Measurements from ENCODE around the gene NUDT9.

Gene NUDT9

GRCh38 chr4:87451537-87451936 is 29.2 kb downstream of the NUDT9 start:
- TF ChIP-seq EZH2phosphoT487 (IDR thresholded peaks at IDR 0.05; ENCODE audit: borderline replicate concordance, low read length) (no peak), CTCF (IDR thresholded peaks at IDR 0.05; ENCODE audit: low read depth, low read length, poor library complexity, severe bottlenecking) (no peak)
- Histone ChIP-seq H3K36me3 (ENCODE audit: control insufficient read depth, low read length) (peaks cover 32% of the 10 kb centered on the region), H3K27ac (ENCODE audit: low read depth, low read length) (no peak overlapping the region), H3K9me3 (ENCODE audit: control insufficient read depth, insufficient read depth, low read length) (no peaks in the 10 kb centered on the region), H3K4me1 (ENCODE audit: control insufficient read depth, low read length) (no peaks in the 10 kb centered on the region), H4K20me1 (ENCODE audit: control insufficient read depth, insufficient read depth, low read depth, low read length) (no peaks in the 10 kb centered on the region), H3K4me3 (ENCODE audit: low read length) (no peak overlapping the region), H3K4me2 (ENCODE audit: low read length) (no peak overlapping the region), H3K79me2 (ENCODE audit: control insufficient read depth, low read length) (no peaks in the 10 kb centered on the region), H3K27me3 (ENCODE audit: control insufficient read depth, low read length) (no peaks in the 10 kb centered on the region), H3F3A (ENCODE audit: control insufficient read depth, insufficient read depth) (no peaks in the 10 kb centered on the region), H3K9me2 (replicated peaks; ENCODE audit: control insufficient read depth, low read length) (no peaks in the 10 kb centered on the region)

- H3K27me3 ChIP-seq (ENCODE audit: control insufficient read depth, low read length) = no peaks in the 10 kb centered on the region
- no peak overlapping the region for H3K27ac ChIP-seq (ENCODE audit: low read depth, low read length)
- H4K20me1 ChIP-seq (ENCODE audit: control insufficient read depth, insufficient read depth, low read depth, low read length) = no peaks in the 10 kb centered on the region
- no peak overlapping the region for H3K4me2 ChIP-seq (ENCODE audit: low read length)
- H3K4me3 ChIP-seq (ENCODE audit: low read length) = no peak overlapping the region
- H3K9me3 ChIP-seq (ENCODE audit: control insufficient read depth, insufficient read depth, low read length) = no peaks in the 10 kb centered on the region
- peaks cover 29% of the 10 kb centered on the region for H3K36me3 ChIP-seq (ENCODE audit: control insufficient read depth, low read length)
- H3K9me2 ChIP-seq (replicated peaks; ENCODE audit: control insufficient read depth, low read length) = no peaks in the 10 kb centered on the region
- no peaks in the 10 kb centered on the region for H3F3A ChIP-seq (ENCODE audit: control insufficient read depth, insufficient read depth)
- no peaks in the 10 kb centered on the region for H3K79me2 ChIP-seq (ENCODE audit: control insufficient read depth, low read length)
- peaks cover 25% of the 10 kb centered on the region for H3K4me1 ChIP-seq (ENCODE audit: control insufficient read depth, low read length)
- TF ChIP-seq CTCF (IDR thresholded peaks at IDR 0.05; ENCODE audit: low read depth, low read length, poor library complexity, severe bottlenecking) = no peak
- TF ChIP-seq EZH2phosphoT487 (IDR thresholded peaks at IDR 0.05; ENCODE audit: borderline replicate concordance, low read length) = no peak
Observed at GRCh38 chr4:87458913-87459312, 36.5 kb downstream of the NUDT9 start.

GRCh38 chr4:87461281-87461700 is 38.9 kb downstream of the NUDT9 start:
- TF ChIP-seq EZH2phosphoT487 (IDR thresholded peaks at IDR 0.05; ENCODE audit: borderline replicate concordance, low read length) (no peak), CTCF (IDR thresholded peaks at IDR 0.05; ENCODE audit: low read depth, low read length, poor library complexity, severe bottlenecking) (no peak)
- no peaks in the 10 kb centered on the region for H3K79me2 ChIP-seq (ENCODE audit: control insufficient read depth, low read length)
- no peaks in the 10 kb centered on the region for H3K27me3 ChIP-seq (ENCODE audit: control insufficient read depth, low read length)
- peak overlapping the region; percentile 30; the same call in 1 of the 2 replicates for H3K4me3 ChIP-seq (ENCODE audit: low read length)
- no peaks in the 10 kb centered on the region for H3K9me2 ChIP-seq (replicated peaks; ENCODE audit: control insufficient read depth, low read length)
- peak overlapping the region; percentile 46 for H3K4me2 ChIP-seq (ENCODE audit: low read length)
- peaks cover 20% of the 10 kb centered on the region for H3K36me3 ChIP-seq (ENCODE audit: control insufficient read depth, low read length)
- no peaks in the 10 kb centered on the region for H3F3A ChIP-seq (ENCODE audit: control insufficient read depth, insufficient read depth)
- H3K4me1 ChIP-seq (ENCODE audit: control insufficient read depth, low read length) = peaks cover 25% of the 10 kb centered on the region
- no peaks in the 10 kb centered on the region for H3K9me3 ChIP-seq (ENCODE audit: control insufficient read depth, insufficient read depth, low read length)
- H4K20me1 ChIP-seq (ENCODE audit: control insufficient read depth, insufficient read depth, low read depth, low read length) = no peaks in the 10 kb centered on the region; the same call in 1 of the 2 replicates
- H3K27ac ChIP-seq (ENCODE audit: low read depth, low read length) = peak overlapping the region; percentile 36
